ENCODE data around the gene ANXA6. TPM values are rescaled to one million over a fixed set of nuclear protein-coding genes. Genes with fewer than 3 reads are reported as not detected.

Gene ANXA6
- total and polyA plus RNA-seq, 10 donors: 141 to 295 (median 185) TPM

DNA sequence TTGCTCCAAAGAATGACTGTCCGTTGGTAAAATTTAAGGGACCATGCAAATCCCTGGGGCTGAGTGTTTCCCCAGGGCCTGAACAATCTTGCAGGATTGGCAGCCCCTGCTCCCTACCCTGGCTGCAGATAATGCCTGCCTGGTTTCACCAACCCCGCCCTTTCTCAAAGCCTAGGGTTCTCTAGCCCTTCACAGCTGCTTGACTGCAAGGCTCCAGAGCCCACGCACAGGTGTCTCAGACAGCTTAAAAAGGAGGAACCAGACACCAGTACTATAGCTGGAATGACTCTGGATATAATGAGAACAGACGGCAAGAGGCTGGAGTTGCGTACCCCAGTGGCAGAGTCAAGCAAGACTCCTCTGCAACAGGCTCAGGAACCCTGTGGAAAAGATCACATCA, 51.5 kb downstream of the ANXA6 start:
- intact Hi-C loops (cut with DNase I; ENCODE audit: low total_unique reads): no loop called here

GRCh38 chr5:151105561-151105960, 52.0 kb downstream of the ANXA6 start:
- Histone ChIP-seq H3K4me1 (peaks cover 4 to 67% (median 37%) of the 10 kb centered on the region in 6 donors), H3K9me3 (no peaks in the 10 kb centered on the region), H3K36me3 (peaks cover 0 to 100% (median 77%) of the 10 kb centered on the region in 6 donors), H3K27ac (peak overlapping the region in 2 of 8 donors; percentile 47 to 65), H3K4me3 (no peak overlapping the region), H3K27me3 (replicated peaks in 1 of 7) (no peaks in the 10 kb centered on the region)
- DNase-seq: no peak
- WGBS, 5 donors: 82 to 97% (median 93%) methylated on average over 2 of the region's 2 CpGs
- TF ChIP-seq, protein P1, sequence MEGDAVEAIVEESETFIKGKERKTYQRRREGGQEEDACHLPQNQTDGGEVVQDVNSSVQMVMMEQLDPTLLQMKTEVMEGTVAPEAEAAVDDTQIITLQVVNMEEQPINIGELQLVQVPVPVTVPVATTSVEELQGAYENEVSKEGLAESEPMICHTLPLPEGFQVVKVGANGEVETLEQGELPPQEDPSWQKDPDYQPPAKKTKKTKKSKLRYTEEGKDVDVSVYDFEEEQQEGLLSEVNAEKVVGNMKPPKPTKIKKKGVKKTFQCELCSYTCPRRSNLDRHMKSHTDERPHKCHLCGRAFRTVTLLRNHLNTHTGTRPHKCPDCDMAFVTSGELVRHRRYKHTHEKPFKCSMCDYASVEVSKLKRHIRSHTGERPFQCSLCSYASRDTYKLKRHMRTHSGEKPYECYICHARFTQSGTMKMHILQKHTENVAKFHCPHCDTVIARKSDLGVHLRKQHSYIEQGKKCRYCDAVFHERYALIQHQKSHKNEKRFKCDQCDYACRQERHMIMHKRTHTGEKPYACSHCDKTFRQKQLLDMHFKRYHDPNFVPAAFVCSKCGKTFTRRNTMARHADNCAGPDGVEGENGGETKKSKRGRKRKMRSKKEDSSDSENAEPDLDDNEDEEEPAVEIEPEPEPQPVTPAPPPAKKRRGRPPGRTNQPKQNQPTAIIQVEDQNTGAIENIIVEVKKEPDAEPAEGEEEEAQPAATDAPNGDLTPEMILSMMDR (IDR thresholded peaks at IDR 0.05 in 8 of 11, conservative IDR thresholded peaks at IDR 0.05 in 3 of 11): no peak
- TF ChIP-seq POLR2AphosphoS5 (IDR thresholded peaks at IDR 0.05) (no peak), POLR2A (IDR thresholded peaks at IDR 0.05) (no peak)
- intact Hi-C loops (cut with DNase I; ENCODE audit: low total_unique reads): no loop called here

More for the DNA sequence above, 51.5 kb downstream of the ANXA6 start:
- peaks cover 0 to 100% (median 79%) of the 10 kb centered on the region in 6 donors for H3K36me3 ChIP-seq
- no peak overlapping the region for H3K4me3 ChIP-seq
- H3K27me3 ChIP-seq (replicated peaks in 1 of 7): no peaks in the 10 kb centered on the region
- peak; percentile 41 for DNase-seq
- H3K9me3 ChIP-seq: no peaks in the 10 kb centered on the region
- TF ChIP-seq POLR2A (IDR thresholded peaks at IDR 0.05) (no peak), POLR2AphosphoS5 (IDR thresholded peaks at IDR 0.05) (no peak)
- TF ChIP-seq, protein P1 (IDR thresholded peaks at IDR 0.05 in 8 of 11, conservative IDR thresholded peaks at IDR 0.05 in 3 of 11): no peak
- H3K4me1 ChIP-seq: peaks cover 4 to 67% (median 35%) of the 10 kb centered on the region in 6 donors
- WGBS, 5 donors: 85 to 91% (median 87%) methylated on average over 5 of the region's 5 CpGs
- peak overlapping the region in 3 of 8 donors; percentile 47 to 65 (median 51) for H3K27ac ChIP-seq

DNA sequence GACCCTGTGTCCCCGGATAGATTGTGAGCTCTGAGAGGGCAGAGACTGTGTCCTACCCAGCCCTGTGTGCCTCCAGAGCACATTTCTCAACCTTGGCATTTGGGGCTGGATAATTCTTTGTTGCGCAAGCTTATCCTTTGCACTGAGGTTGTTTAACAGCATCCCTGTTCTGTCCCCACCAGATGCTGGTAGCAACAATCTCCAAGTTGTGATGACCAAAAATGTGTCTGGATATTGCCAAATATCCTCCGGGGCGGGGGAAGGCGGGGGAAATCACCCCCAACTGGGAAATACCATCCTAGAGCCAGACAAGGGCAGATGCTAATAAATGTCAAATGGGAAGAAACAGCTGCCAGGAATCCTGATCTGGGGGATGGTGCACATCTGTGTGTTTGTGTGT, 52.8 kb downstream of the ANXA6 start:
- intact Hi-C loops (cut with DNase I; ENCODE audit: low total_unique reads): no loop called here
- Histone ChIP-seq H3K27me3 (replicated peaks in 1 of 7) (no peaks in the 10 kb centered on the region), H3K9me3 (no peaks in the 10 kb centered on the region), H3K27ac (peak overlapping the region in 2 of 8 donors; percentile 31 to 39), H3K4me3 (no peak overlapping the region), H3K36me3 (peaks cover 0 to 98% (median 73%) of the 10 kb centered on the region in 6 donors), H3K4me1 (peaks cover 12 to 67% (median 38%) of the 10 kb centered on the region in 6 donors)
- peak; percentile 14 for DNase-seq
- 51 to 79% (median 68%) methylated on average over 5 of the region's 5 CpGs for WGBS, 5 donors
- TF ChIP-seq POLR2A (IDR thresholded peaks at IDR 0.05) (no peak), POLR2AphosphoS5 (IDR thresholded peaks at IDR 0.05) (peak in 1 of 3 donors; percentile 9)

DNA sequence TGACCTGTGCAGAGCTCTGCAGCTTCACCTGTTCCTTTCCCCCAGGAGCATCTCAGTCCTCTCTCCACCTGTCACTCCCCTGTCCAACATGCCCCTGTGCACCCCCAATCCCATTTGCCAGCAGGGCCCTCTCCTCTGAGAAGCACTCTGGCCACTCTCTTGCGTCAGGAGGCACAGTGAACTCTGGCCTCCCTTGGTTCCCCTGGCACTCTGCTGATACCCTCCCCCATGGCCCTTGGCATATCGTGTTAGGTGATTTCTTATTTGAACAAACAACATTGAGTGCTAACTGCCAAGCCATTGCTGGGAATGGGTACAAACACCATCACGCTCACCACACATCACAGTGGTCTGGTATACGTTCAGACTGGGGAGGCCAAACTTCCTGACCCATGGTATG, 55.8 kb downstream of the ANXA6 start:
- no peaks in the 10 kb centered on the region for H3K27me3 ChIP-seq (replicated peaks in 1 of 7)
- 91 to 98% (median 95%) methylated on average over 4 of the region's 4 CpGs for WGBS, 5 donors
- no peak overlapping the region for H3K4me3 ChIP-seq
- H3K36me3 ChIP-seq: peaks cover 0 to 68% (median 44%) of the 10 kb centered on the region in 6 donors
- no peaks in the 10 kb centered on the region for H3K9me3 ChIP-seq
- DNase-seq: peak; percentile 10
- peaks cover 31 to 80% (median 54%) of the 10 kb centered on the region in 6 donors for H3K4me1 ChIP-seq
- TF ChIP-seq POLR2AphosphoS5 (IDR thresholded peaks at IDR 0.05): peak in 1 of 3 donors; percentile 14
- TF ChIP-seq, protein P1 (IDR thresholded peaks at IDR 0.05 in 8 of 11, conservative IDR thresholded peaks at IDR 0.05 in 3 of 11): no peak
- H3K27ac ChIP-seq: peak overlapping the region in 3 of 8 donors; percentile 79 to 92 (median 90)
- intact Hi-C loops (cut with DNase I; ENCODE audit: low total_unique reads): no loop called here
